Measurements from ENCODE around the gene ZC3H12D. TPM values are rescaled to one million over a fixed set of nuclear protein-coding genes. Genes with fewer than 3 reads are reported as not detected.

The ZC3H12D gene
- total and polyA plus RNA-seq, 9 donors, result 0.15 to 1.3 (median 0.45) TPM

DNA sequence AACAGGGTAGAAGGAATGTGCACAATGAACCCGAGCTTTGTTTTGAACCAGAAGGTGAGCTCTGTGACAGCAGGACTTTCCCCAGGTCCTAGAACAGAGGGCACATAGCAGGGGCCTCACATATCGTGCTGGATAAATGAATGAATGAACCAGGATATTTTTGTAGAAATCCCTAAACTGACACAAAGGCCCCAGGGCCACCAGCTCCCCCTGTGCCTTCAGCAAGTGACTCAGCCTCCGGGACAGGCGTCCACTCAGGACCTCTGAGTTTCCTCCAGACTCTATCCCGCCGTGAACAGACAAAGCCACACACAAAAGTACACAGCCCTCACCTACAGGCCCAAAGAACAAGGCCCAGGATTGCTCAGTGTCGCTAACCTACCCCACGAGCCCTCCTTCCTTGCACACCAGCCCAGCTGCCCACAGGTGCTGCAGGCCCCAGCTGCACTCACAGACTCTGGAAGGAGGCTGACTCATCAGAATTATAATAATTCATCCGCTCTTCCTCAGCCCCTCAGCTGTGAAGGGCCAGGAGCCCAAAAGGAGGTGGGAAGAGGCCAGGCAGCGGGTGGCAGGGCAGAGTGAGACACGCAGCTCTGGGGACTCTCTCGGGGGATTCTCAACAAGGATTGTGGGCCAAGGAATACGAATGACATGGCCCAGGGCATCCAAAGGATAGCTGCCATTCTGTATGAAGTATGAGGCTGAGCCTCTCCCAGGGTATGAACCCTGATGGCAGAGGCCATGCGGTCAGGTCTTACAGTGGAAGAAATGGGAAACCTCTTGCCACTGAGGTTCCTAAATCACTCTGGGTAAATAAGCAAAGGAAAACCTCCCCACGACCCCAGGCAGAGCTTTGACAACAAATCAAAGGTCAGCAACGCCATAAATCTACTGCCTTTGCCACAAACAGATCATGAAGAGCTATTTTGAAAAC lies 43.8 kb downstream of the ZC3H12D start:
- Histone ChIP-seq H3K27ac (no peak overlapping the region), H3K4me3 (no peak overlapping the region), H3K27me3 (no peaks in the 10 kb centered on the region), H3K36me3 (no peaks in the 10 kb centered on the region), H3K4me1 (ENCODE audit: insufficient read depth) (peaks cover 6% of the 10 kb centered on the region), H3K9me3 (no peaks in the 10 kb centered on the region)
- no peak for TF ChIP-seq EP300 (IDR thresholded peaks at IDR 0.05)
- TF ChIP-seq, protein P1, sequence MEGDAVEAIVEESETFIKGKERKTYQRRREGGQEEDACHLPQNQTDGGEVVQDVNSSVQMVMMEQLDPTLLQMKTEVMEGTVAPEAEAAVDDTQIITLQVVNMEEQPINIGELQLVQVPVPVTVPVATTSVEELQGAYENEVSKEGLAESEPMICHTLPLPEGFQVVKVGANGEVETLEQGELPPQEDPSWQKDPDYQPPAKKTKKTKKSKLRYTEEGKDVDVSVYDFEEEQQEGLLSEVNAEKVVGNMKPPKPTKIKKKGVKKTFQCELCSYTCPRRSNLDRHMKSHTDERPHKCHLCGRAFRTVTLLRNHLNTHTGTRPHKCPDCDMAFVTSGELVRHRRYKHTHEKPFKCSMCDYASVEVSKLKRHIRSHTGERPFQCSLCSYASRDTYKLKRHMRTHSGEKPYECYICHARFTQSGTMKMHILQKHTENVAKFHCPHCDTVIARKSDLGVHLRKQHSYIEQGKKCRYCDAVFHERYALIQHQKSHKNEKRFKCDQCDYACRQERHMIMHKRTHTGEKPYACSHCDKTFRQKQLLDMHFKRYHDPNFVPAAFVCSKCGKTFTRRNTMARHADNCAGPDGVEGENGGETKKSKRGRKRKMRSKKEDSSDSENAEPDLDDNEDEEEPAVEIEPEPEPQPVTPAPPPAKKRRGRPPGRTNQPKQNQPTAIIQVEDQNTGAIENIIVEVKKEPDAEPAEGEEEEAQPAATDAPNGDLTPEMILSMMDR (IDR thresholded peaks at IDR 0.05), result no peak
- TF ChIP-seq POLR2A (IDR thresholded peaks at IDR 0.05), result no peak
- WGBS, 3 donors, result 74 to 76% (median 74%) methylated on average over 16 of the region's 16 CpGs
- no peak for DNase-seq
- intact Hi-C loops (cut with DNase I), result no loop called here

DNA sequence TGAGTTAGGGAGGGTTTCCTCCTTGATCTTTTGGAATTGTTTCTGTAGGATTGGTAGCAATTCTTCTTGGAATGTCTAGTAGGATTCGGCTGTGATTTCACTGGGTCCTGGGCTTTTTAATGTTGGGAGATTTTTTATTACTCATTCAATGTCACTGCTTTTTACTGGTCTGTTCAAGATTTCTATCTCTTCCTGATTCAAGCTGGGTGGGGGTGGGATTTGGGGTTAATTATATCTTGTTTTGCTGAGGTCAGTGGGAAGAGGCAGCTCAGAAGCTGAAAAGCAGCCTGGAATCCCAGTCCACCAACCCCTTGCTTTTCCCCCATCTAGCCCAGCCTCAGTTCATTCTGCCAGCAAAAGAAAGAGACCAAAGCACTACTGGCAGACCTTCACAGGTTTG lies 45.2 kb downstream of the ZC3H12D start:
- DNase-seq, result no peak
- H3K4me1 ChIP-seq (ENCODE audit: insufficient read depth), result peaks cover 6% of the 10 kb centered on the region
- H3K9me3 ChIP-seq, result no peaks in the 10 kb centered on the region
- WGBS, 3 donors, result 76 to 93% (median 90%) methylated on average over 1 of the region's 1 CpG
- H3K4me3 ChIP-seq, result no peak overlapping the region
- no peak overlapping the region for H3K27ac ChIP-seq
- no peaks in the 10 kb centered on the region for H3K36me3 ChIP-seq
- TF ChIP-seq, protein P1 (IDR thresholded peaks at IDR 0.05), result no peak
- TF ChIP-seq EP300 (IDR thresholded peaks at IDR 0.05) (no peak), POLR2A (IDR thresholded peaks at IDR 0.05) (no peak)
- H3K27me3 ChIP-seq, result no peaks in the 10 kb centered on the region
- intact Hi-C loops (cut with DNase I), result loop anchor here in 1 of 4 donors (10.0 kb wide), 1 partner anchor 355 kb away; no protein-coding TSS in a partner anchor

DNA sequence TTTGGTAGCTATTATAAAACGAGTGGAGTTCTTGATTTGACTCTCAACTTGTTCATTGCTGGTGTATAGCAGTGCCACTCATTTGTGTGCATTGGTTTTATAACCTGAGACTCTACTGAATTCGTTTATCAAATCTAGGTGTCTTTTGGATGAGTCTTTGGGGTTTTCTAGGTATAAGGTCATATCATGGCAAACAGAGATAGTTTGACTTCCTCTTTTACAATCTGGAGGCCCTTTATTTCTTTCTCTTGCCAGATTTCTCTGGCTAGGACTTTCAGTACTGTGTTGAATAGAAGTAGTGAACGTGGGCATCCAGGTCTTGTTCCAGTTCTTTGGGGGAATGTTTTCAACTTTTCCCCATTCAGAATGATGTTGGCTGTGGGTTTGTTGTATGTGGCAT lies 46.0 kb downstream of the ZC3H12D start:
- Histone ChIP-seq H3K9me3 (no peaks in the 10 kb centered on the region), H3K27ac (no peak overlapping the region), H3K4me3 (no peak overlapping the region), H3K27me3 (no peaks in the 10 kb centered on the region), H3K36me3 (no peaks in the 10 kb centered on the region), H3K4me1 (ENCODE audit: insufficient read depth) (peaks cover 6% of the 10 kb centered on the region)
- 81 to 87% (median 83%) methylated on average over 3 of the region's 3 CpGs for WGBS, 3 donors
- no peak for DNase-seq
- intact Hi-C loops (cut with DNase I), result loop anchor here in 1 of 4 donors (10.0 kb wide), 1 partner anchor 354 kb away; no protein-coding TSS in a partner anchor
- TF ChIP-seq EP300 (IDR thresholded peaks at IDR 0.05), result no peak
- TF ChIP-seq, protein P1 (IDR thresholded peaks at IDR 0.05), result no peak
- TF ChIP-seq POLR2A (IDR thresholded peaks at IDR 0.05), result no peak

DNA sequence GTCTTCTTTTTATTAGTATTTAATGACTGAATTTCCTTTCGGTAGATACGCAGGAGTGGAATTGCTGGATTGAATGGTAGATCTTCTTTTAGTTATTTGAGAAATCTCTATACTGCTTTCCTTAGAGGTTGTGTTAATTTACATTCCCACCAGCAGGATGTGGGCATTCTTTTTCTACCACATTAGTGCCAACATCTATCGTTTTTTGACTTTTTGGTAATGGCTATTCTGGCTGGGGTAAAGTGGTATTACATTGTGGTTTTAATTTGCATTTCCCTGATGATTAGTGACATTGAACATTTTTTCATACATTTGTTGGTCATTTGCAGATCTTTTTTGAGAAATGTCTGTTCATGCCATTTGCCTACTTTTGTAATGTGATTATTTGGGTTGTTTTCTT lies 47.6 kb downstream of the ZC3H12D start:
- Histone ChIP-seq H3K9me3 (no peaks in the 10 kb centered on the region), H3K27me3 (no peaks in the 10 kb centered on the region), H3K27ac (no peak overlapping the region), H3K4me3 (no peak overlapping the region), H3K36me3 (no peaks in the 10 kb centered on the region), H3K4me1 (ENCODE audit: insufficient read depth) (no peaks in the 10 kb centered on the region)
- DNase-seq, result no peak
- TF ChIP-seq EP300 (IDR thresholded peaks at IDR 0.05), result no peak
- TF ChIP-seq, protein P1 (IDR thresholded peaks at IDR 0.05), result no peak
- TF ChIP-seq POLR2A (IDR thresholded peaks at IDR 0.05), result no peak
- WGBS, 3 donors, result 87 to 91% (median 90%) methylated on average over 3 of the region's 3 CpGs
- intact Hi-C loops (cut with DNase I), result loop anchor here in 1 of 4 donors (10.0 kb wide), 1 partner anchor 352 kb away; no protein-coding TSS in a partner anchor
